Testis (tissue), 3 donors: ENCODE results near the gene UNC13B. TPM values are rescaled to one million over a fixed set of nuclear protein-coding genes. Genes with fewer than 3 reads are reported as not detected.

Source experiments
- DNase-seq: peaks from one replicate; pipeline ENCODE4 v3.0.0-alpha.2; 2019
- H3K27ac ChIP-seq, 2 donors: fragments of 200-600 bp; sonication (generic); one replicate each; pipeline ENCODE4 v1.5.1; 2019
- H3K27me3 ChIP-seq: fragments of 200-600 bp; sonication (generic); one replicate; pipeline ENCODE4 v1.5.1; 2019
- H3K36me3 ChIP-seq: fragments of 200-600 bp; sonication (generic); one replicate; pipeline ENCODE4 v1.5.1; 2017; ENCODE audit warnings: low read depth; ENCODE audit errors: missing control alignments
- H3K4me1 ChIP-seq: fragments of 200-600 bp; sonication (generic); one replicate; pipeline ENCODE4 v1.5.1; 2019
- H3K4me3 ChIP-seq, 2 donors: fragments of 200-600 bp; sonication (generic); one replicate each; pipeline ENCODE4 v1.5.1; 2017 to 2019
- H3K9me3 ChIP-seq: fragments of 200-600 bp; sonication (generic); one replicate; pipeline ENCODE4 v1.5.1; 2017
- POLR2A ChIP-seq: fragments of 450-650 bp; IDR thresholded peaks from one replicate; pipeline ENCODE4 v1.6.1; 2017; ENCODE audit warnings: antibody characterized with exemption, mild to moderate bottlenecking, moderate library complexity
- WGBS, 2 donors: methylation state at CpG; one replicate each; pipeline ENCODE4 v1.1.5; 2018; 5-methylcytosine and 5-hydroxymethylcytosine counted together
- intact Hi-C: fragments of 100-400 bp; cut with DNase I; formaldehyde crosslinking; loops from one replicate; pipeline ENCODE4 v1.15.1; 2023; ENCODE audit warnings: low total_unique reads
- polyA plus RNA-seq: library from polyadenylated mRNA; stranded (reverse); fragments of 350-450 nt; fragmentation: Illumina TruSeq; extraction: RNeasy Lipid Tissue Mini Kit (QIAGEN cat#74804); gene quantifications from one replicate; pipeline ENCODE4 v1.2.3, GENCODE V29; 2014; ENCODE audit warnings: low read depth, low replicate concordance; ENCODE audit not compliant: insufficient read depth
- total RNA-seq, 2 donors: library from RNA; depleted of rRNA; stranded (reverse); fragments of >200 nt; gene quantifications; one replicate each; pipeline ENCODE4 v1.2.3, GENCODE V29; 2016
- TF ChIP-seq, protein P1 (sequence below), 3 experiments: fragments of 450-650 bp in 2 of 3; fragments of 200-600 bp in 1 of 3; sonication (generic) in 1 of 3; IDR thresholded peaks; one replicate each; pipeline ENCODE4 v1.5.1; 2016 to 2019; ENCODE audit warnings: antibody characterized with exemption in 3 of 3, mild to moderate bottlenecking in 2 of 3, moderate library complexity in 1 of 3

The UNC13B gene
- total and polyA plus RNA-seq, 3 donors from 2014 or later: 37.0 to 51.0 (median 40.2) TPM

GRCh38 chr9:35341021-35341420 is 179.2 kb downstream of the UNC13B start:
- no peak for DNase-seq
- no peaks in the 10 kb centered on the region for H3K36me3 ChIP-seq
- TF ChIP-seq, protein P1, sequence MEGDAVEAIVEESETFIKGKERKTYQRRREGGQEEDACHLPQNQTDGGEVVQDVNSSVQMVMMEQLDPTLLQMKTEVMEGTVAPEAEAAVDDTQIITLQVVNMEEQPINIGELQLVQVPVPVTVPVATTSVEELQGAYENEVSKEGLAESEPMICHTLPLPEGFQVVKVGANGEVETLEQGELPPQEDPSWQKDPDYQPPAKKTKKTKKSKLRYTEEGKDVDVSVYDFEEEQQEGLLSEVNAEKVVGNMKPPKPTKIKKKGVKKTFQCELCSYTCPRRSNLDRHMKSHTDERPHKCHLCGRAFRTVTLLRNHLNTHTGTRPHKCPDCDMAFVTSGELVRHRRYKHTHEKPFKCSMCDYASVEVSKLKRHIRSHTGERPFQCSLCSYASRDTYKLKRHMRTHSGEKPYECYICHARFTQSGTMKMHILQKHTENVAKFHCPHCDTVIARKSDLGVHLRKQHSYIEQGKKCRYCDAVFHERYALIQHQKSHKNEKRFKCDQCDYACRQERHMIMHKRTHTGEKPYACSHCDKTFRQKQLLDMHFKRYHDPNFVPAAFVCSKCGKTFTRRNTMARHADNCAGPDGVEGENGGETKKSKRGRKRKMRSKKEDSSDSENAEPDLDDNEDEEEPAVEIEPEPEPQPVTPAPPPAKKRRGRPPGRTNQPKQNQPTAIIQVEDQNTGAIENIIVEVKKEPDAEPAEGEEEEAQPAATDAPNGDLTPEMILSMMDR (IDR thresholded peaks at IDR 0.05): no peak
- no peak for TF ChIP-seq POLR2A
- H3K27ac ChIP-seq: peak overlapping the region in 1 of 2 donors; percentile 6
- no peaks in the 10 kb centered on the region for H3K9me3 ChIP-seq
- no peaks in the 10 kb centered on the region for H3K4me1 ChIP-seq
- H3K27me3 ChIP-seq: no peaks in the 10 kb centered on the region
- no peak overlapping the region for H3K4me3 ChIP-seq
- WGBS, 2 donors: 69 to 83% methylated on average over 2 of the region's 2 CpGs
- intact Hi-C loops: no loop called here

GRCh38 chr9:35341585-35341984 is 179.8 kb downstream of the UNC13B start:
- Histone ChIP-seq H3K9me3 (no peaks in the 10 kb centered on the region), H3K36me3 (no peaks in the 10 kb centered on the region), H3K27ac (peak overlapping the region in 1 of 2 donors; percentile 6), H3K27me3 (no peaks in the 10 kb centered on the region), H3K4me1 (no peaks in the 10 kb centered on the region), H3K4me3 (no peak overlapping the region)
- intact Hi-C loops: no loop called here
- 20 to 33% methylated on average over 5 of the region's 5 CpGs for WGBS, 2 donors
- DNase-seq: peak; percentile 62
- TF ChIP-seq, protein P1 (IDR thresholded peaks at IDR 0.05): no peak

GRCh38 chr9:35342221-35342958 is 180.6 kb downstream of the UNC13B start:
- no peaks in the 10 kb centered on the region for H3K9me3 ChIP-seq
- WGBS, 2 donors: 83 to 95% methylated on average over 4 of the region's 4 CpGs
- H3K4me3 ChIP-seq: no peak overlapping the region
- H3K27me3 ChIP-seq: no peaks in the 10 kb centered on the region
- intact Hi-C loops: no loop called here
- no peaks in the 10 kb centered on the region for H3K36me3 ChIP-seq
- TF ChIP-seq, protein P1 (IDR thresholded peaks at IDR 0.05): no peak
- no peak for TF ChIP-seq POLR2A
- no peak overlapping the region for H3K27ac ChIP-seq
- DNase-seq: no peak
- H3K4me1 ChIP-seq: no peaks in the 10 kb centered on the region

GRCh38 chr9:35348109-35348508 is 186.3 kb downstream of the UNC13B start:
- Histone ChIP-seq H3K9me3 (no peaks in the 10 kb centered on the region), H3K4me3 (no peak overlapping the region), H3K27ac (no peak overlapping the region), H3K4me1 (peaks cover 16% of the 10 kb centered on the region), H3K27me3 (no peaks in the 10 kb centered on the region), H3K36me3 (no peaks in the 10 kb centered on the region)
- DNase-seq: no peak
- WGBS, 2 donors: 70 to 71% methylated on average over 5 of the region's 5 CpGs
- intact Hi-C loops: no loop called here
- TF ChIP-seq, protein P1 (IDR thresholded peaks at IDR 0.05): no peak
- TF ChIP-seq POLR2A: no peak
